Esophagus muscularis mucosa (tissue), 4 donors: ENCODE measurements around the gene NLRP9.

Source experiments
- CTCF ChIP-seq, 3 experiments: fragments of 200-600 bp in 2 of 3; fragments of 450-650 bp in 1 of 3; sonication (generic) in 2 of 3; IDR thresholded peaks; one replicate each; pipeline ENCODE4 v1.5.1; 2017 to 2019; ENCODE audit warnings: antibody characterized with exemption in 3 of 3, mild to moderate bottlenecking in 2 of 3, moderate library complexity in 1 of 3
- EP300 ChIP-seq: sonication (generic); formaldehyde crosslinking; IDR thresholded peaks from one replicate; pipeline ENCODE4 v1.6.1; 2017; ENCODE audit warnings: antibody characterized with exemption
- POLR2A ChIP-seq: fragments of 450-650 bp; IDR thresholded peaks from one replicate; pipeline ENCODE4 v1.6.1; 2017; ENCODE audit warnings: antibody characterized with exemption, moderate library complexity, mild to moderate bottlenecking, low read depth
- POLR2AphosphoS5 ChIP-seq, 2 donors: sonication (generic); formaldehyde crosslinking; IDR thresholded peaks; one replicate each; pipeline ENCODE4 v1.6.1; 2017; ENCODE audit warnings: antibody characterized with exemption in 2 of 2

GRCh38 chr19:55705972-55706371 lies 32.2 kb downstream of the NLRP9 start:
- TF ChIP-seq CTCF (IDR thresholded peaks at IDR 0.05) (no peak), POLR2A (no peak), EP300 (no peak), POLR2AphosphoS5 (IDR thresholded peaks at IDR 0.05) (no peak)
